NCI-H1694 (cell line): ENCODE results near the gene CDH23.

Source experiments
- DNase-seq: peaks from one replicate; lab custom pipeline; 2025; lab: John Stamatoyannopoulos, UW

Gene CDH23

DNA sequence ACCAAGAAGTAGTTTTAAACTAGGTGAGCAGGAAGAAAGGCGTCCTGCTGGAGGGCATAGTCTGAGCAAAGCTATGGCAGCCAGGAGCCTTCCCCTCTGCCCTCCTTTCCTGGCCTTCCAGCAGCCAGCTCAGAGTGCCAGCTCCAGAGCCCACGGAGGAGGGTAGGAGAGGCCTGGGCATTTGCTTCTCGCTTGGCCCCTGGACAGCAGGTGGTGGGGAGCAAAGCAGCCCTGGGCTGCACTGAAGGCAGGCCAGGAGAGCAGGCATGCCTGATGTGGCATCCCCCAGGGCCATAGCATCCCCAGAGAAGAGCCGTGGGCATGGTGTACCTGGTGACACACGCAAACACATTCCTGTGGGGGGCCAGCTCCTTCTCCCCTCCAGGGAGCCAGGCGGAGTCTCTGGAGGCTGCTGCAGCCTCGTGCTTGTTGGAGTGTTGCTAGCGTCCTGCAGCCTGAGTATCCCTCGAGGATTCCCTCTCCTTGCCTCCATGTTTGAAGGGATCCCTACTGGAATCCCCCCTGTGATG lies 43.9 kb downstream of the CDH23 start:
- no peak for DNase-seq

GRCh38 chr10:71442000-71442399 lies 45.3 kb downstream of the CDH23 start:
- DNase-seq, result no peak

- DNase-seq, result no peak
Measured at GRCh38 chr10:71442859-71443570, 46.3 kb downstream of the CDH23 start.

DNA sequence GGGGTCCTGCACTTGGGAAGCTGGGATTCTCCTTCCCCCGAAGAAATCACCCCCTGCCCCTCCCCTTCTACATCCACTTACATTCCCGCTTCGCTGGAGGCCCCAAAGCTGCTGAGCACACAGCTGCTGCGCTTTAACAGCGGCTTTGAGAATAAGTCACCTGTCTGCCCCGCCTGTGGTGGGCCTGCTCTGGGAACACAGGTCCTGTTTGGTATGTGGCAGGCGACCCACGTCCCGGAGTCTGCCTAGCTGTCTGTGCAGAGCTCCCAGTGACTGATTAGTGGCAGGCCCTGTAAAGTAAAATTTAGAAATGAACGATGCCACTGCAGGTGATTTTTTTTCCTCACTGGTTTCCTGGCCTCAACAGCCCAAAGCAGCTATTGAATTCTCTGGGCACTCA lies 47.0 kb downstream of the CDH23 start:
- DNase-seq, result no peak

DNA sequence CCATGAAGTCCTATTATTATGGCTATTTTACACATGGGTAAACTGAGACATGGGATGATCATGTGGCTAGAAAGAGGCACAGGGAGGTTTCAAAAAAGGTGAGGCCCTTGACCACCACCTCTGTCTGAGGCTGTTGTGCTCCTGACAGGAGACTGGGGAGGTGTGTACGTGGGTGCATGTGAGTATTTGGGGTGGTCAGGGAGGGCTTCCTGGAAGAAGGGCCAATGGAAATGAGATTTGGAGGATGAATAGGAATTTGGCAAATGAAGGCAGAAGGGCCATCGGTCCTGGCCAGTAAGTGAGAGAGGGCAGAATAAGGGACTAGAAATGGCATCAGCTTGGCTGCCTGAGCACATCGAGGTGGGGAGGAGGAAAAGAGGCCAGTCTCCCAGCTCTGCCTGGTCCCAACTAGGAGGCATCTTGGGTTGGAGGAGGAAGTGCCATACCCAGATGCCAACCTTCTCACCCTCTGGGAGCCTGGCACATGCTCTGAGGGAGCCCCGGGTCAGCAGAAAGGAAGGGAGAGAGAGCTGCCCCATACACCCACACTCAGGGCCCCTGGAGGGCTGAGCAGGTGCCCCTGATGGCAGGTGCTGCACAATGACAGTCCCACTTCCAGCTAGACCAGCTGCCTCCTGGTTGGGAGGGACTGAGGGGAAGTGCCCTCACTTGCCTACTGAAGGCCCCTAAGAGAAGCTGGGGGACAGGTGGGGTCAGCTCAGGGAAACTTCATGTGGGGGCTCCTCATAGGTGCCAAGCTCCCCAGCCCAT lies 47.7 kb downstream of the CDH23 start:
- DNase-seq, result no peak

DNA sequence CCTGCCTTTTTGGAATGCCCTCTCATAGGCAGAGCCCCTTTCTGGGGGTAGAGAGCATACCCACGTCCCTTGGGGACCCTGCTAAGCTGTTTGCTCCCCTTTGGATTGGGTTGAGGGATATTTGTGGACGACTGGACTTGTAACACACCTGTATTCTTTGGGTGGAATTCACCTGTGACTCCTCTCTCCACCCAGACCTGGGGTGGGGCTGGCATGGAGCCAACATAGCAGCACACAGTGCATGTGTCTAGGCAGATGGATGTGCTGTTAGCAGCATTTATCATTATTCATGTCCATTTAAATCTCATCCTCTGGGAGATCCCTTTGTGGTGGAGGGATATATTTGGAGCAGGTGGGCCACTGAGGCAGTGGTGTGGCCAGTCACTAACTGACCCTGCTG lies 51.0 kb downstream of the CDH23 start:
- DNase-seq, result no peak

DNA sequence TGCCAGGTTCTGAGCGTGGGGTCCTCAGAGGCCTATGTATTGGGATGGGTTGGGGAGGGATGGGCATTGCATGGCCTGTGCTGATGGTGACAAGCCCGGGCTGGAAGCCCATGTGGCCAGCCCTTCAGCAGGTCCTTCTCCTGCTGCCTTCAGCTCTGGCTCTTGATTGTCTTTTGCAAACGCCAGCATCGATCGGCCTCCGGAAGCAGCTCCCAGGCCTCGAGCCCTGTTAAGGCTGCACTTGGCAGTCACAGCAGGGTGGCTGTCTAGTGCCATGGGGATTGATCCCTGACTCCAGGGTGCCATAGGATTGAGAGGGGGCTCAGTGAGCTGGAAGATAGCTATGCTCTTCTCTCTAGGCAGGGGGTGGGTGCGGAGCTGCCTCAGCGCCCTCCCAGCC lies 51.4 kb downstream of the CDH23 start:
- DNase-seq, result no peak

GRCh38 chr10:71449026-71449425 lies 52.3 kb downstream of the CDH23 start:
- no peak for DNase-seq

DNA sequence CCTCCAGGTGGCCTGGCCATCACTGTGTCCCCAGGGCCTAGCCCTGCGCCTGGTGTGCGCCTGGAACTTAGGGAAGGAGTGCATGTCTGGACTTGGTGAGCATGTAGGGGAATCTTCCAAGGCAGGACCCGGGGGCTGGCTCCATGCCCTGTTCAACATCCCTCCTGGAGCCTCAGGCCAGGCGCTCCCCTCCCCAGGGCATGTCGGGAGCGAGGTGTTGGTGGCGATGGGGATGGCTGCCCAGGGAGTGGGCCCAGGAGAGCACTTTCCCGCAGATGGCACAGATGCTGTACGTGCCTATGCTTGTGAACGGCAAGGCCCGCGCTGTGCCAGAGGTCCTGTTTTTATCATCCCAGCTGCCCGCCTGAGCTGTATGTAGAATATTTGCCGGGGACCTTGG lies 55.0 kb downstream of the CDH23 start:
- DNase-seq, result peak; percentile 69

- no peak for DNase-seq
Measured at GRCh38 chr10:71453186-71453585, 56.5 kb downstream of the CDH23 start.

DNA sequence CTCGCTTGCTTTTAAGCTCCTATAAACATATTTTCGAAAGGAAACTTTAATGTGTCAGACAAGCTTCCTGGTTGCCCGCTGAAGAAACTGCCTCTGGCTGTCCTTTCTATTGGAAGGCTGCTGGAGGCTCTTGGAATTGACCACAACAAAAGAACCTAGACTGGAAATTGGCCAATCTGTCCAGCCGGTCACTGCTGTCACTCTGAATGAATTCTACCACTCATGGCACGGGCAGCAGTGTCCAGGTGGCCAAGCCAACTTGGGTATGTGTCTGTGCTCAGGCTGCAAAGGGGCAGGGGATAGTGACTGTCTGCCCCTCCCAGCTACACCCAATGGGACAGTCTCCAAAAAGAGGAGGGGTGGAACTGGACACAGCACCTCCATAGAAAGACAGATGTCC lies 57.6 kb downstream of the CDH23 start:
- DNase-seq, result no peak

- no peak for DNase-seq
Measured at GRCh38 chr10:71455035-71455434, 58.3 kb downstream of the CDH23 start.

- DNase-seq, result no peak
Measured at GRCh38 chr10:71456631-71457030, 59.9 kb downstream of the CDH23 start.

DNA sequence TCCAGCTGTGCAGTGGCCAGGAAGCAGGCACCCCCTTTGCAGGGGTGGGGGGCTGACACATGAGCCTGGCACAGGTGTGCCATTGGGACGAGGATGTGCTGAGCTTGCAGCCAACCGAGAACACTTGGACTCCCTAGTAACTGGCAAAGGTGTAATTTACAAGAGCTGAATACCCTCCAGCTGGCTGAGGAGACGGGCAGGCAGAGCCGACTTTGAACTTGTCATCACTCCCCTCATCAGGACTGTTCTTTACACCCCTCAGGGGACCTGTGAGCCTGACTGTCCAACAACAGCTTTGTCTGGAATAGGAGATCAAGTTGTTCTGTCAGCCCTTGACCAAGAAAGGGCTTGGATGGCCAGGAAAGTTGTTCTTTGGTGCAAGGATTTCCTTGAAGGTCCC lies 61.2 kb downstream of the CDH23 start:
- DNase-seq, result no peak

DNA sequence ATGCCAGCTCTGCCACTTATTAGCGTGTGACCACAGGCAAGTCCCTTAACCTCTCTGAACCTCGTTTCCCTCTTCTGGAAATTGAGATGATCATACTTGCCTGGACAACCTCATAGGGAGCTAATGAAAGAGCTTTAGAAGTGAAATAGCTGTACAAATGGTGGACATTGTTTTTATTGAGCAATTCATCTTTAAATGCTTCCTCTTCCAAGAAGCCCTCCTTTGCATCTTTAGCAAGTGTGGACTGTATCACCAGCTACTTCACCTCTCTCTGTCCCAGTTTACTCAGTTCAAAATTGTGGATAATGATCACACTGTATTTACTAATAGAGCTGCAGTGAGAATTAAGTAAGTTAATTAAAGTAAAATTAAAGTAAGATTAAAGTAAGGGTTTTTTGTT lies 61.7 kb downstream of the CDH23 start:
- DNase-seq, result no peak

- peak; percentile 65 for DNase-seq
Measured at GRCh38 chr10:71459513-71459912, 62.8 kb downstream of the CDH23 start.

DNA sequence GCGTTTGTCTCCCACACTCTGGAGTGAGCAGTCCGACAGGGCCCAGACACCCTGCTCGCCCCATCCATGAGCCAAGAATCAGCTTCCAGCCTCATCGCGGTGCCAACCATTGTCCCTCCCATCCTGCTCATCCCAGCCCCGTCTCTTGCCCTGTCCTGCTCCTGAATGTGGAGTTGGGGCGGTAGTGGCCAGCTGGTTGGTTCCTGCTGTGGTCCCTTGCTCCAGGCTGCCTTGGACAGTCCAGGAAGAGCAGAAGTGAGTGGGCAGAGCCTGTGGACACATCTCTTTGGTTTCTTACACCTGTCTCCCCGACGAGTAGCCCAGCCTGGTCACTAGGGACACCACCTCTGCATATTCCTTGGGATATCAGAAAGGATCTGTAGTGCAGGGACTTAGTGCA lies 63.9 kb downstream of the CDH23 start:
- no peak for DNase-seq

DNA sequence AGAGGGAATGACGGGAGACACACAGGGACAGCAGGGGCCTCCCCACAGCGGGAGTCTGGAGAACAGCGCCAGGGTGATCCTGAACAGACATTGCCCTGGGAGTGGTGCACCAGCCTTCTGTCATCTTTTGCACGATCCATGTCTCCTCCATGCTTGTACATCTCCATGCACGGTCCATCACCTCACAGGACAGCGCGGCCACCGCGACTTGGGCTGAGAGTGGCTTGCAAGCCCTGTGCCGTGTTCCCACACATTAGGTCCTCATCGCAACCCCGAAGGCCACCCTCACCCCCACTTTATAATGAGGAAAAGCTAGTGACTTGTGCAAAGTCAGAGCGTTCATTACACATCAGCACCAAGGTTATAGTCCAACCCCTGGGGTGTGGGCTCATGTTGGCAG lies 64.7 kb downstream of the CDH23 start:
- DNase-seq, result no peak

GRCh38 chr10:71462062-71462935 lies 65.6 kb downstream of the CDH23 start:
- DNase-seq, result no peak

DNA sequence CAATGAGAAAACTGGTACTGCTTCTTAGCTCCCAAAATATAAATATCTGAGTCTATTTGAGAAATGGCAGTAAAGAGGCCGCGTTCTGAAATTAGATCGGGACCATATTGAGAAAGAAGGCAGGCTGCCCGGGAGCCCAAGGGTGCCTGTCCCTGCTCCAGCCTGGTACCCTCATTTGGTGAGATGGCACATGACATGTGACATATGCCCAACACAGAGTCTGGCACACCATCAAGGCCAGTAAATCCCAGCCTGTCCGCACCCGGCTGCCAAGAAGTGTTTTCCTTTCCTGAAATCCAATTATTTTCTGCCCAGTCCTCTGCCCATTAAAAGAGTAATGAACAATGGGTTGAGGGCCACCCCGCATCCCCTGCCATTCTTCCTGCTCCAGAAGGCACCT lies 66.4 kb downstream of the CDH23 start:
- peak; percentile 29 for DNase-seq

DNA sequence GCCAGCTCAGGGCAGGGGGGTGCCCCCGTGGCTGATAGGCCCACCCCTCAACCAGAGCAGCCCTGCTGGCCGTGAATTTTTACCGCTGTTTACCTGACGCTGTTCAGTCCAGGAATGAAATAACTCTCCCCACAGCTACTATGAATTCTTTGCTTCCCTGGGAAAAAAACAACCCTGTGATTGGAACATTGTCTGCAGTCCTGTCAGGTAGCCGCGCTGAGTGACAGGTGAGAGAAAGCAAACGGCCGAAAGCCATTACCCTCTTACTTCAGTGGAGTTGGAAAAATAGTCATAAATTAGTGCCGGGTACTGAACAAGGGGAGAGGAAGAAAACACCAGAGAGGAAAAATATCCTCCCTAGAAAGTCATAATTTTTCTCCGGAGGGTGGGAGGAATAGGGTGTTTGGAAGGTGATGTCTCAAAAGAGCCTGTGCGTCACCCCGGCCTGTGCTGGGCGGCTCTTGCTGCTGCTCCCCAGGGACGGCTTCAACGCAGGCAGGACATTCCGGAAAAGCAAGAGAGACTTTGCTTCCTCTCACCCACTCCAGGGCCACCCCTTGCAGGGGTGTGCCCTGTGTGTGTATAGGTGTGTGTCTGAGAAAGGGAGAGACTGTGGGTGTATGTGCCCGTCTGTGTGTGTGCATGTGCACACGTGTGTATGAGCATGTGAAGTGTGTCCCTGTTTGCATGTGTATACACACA lies 69.0 kb downstream of the CDH23 start:
- DNase-seq, result no peak

DNA sequence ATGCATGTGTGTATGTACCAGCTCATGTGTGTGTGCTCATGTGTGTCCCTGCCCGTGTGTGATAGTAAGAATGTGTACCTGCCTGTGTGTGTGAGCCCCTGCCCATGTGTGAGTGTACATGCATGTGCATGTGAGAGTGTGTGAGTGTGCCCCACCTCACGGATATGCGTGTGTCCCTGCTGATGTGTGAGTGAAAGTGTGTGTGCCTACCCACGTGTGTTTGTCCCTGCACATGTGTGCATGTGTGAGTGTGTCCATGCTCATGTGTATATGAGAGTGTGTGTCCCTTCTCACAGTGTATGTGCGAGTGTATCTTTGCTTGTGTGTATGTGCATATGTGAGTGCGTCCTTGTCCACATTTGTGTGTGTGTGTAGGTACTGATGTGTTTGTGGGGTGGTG lies 69.6 kb downstream of the CDH23 start:
- DNase-seq, result no peak
